Naive B cell (primary cell): ENCODE measurements around the gene GREB1. TPM values are rescaled to one million over a fixed set of nuclear protein-coding genes. Genes with fewer than 3 reads are reported as not detected.
A peak's percentile ranks its signal among the peaks of the same experiment; 100 is the strongest.

ENCODE experiments used
- ATAC-seq, 2 donors: fragments of 150-1000 bp; cut with Tn5 transposase; 2 replicates each; pipeline ENCODE4 v1.10.0; 2021; ENCODE audit warnings: low read depth in 2 of 2, mild to moderate bottlenecking in 2 of 2, moderate library complexity in 2 of 2
- DNase-seq: peaks from one replicate; pipeline ENCODE4 v3.0.0; 2022
- H3K27ac Mint-ChIP-seq, 6 donors: one replicate each; pipeline ENCODE4 v1.8.0; 2020 to 2022; ENCODE audit warnings: mild to moderate bottlenecking in 6 of 6, mixed read lengths in 6 of 6, moderate library complexity in 5 of 6, inconsistent platforms in 2 of 6
- H3K27me3 Mint-ChIP-seq, 3 donors: one replicate each; pipeline ENCODE4 v1.8.0; 2021 to 2022; ENCODE audit warnings: mixed read lengths in 3 of 3, mild to moderate bottlenecking in 1 of 3
- H3K36me3 Mint-ChIP-seq, 2 donors: one replicate each; pipeline ENCODE4 v1.8.0; 2020 to 2022; ENCODE audit warnings: mixed read lengths in 2 of 2, inconsistent platforms in 1 of 2, mild to moderate bottlenecking in 1 of 2
- H3K4me1 Mint-ChIP-seq, 3 donors: one replicate each; pipeline ENCODE4 v1.8.0; 2020 to 2022; ENCODE audit warnings: mixed read lengths in 3 of 3, inconsistent platforms in 1 of 3, mild to moderate bottlenecking in 1 of 3, moderate library complexity in 1 of 3
- H3K4me3 Mint-ChIP-seq, 8 donors: one replicate each; pipeline ENCODE4 v1.8.0; 2020 to 2022; ENCODE audit warnings: mild to moderate bottlenecking in 8 of 8, mixed read lengths in 8 of 8, moderate library complexity in 8 of 8, inconsistent platforms in 2 of 8
- H3K9me3 Mint-ChIP-seq, 7 donors: one replicate each; pipeline ENCODE4 v1.8.0; 2020 to 2022; ENCODE audit warnings: mixed read lengths in 7 of 7, mild to moderate bottlenecking in 5 of 7, inconsistent platforms in 2 of 7, moderate library complexity in 1 of 7
- polyA plus RNA-seq, 6 donors: library from polyadenylated mRNA; unstranded; fragments of 300-500 nt; fragmentation: Illumina TruSeq; gene quantifications; one replicate each; pipeline ENCODE4 v1.2.3, GENCODE V29; 2021; ENCODE audit warnings: low read depth in 6 of 6

GREB1 gene
- polyA plus RNA-seq, 6 donors from 2014 or later, result not detected

DNA sequence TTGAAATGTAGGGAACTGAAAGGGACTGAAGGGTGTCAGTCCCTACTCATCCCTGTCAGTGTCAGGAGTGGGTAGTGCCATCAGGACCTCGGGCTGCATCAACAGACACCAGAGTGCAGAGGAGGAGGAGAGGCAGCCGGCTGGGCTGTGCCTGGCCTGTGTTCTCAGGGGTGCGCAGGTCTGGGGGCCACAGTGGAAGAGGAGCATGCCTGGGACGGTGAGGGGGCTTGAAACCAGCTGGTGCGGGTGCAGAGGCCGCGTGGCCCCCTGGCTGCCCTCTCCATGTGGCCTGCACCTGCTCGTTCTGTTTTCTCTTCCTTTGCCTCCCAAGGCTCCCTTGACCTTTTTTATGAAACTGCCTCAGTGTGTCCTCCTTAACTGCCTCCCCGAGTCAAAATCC is 94.8 kb downstream of the GREB1 start:
- Mint-ChIP-seq H3K4me1 (no peaks in the 10 kb centered on the region), H3K4me3 (no peak overlapping the region), H3K9me3 (peaks cover 0 to 12% (median 5%) of the 10 kb centered on the region in 7 donors), H3K27me3 (peaks cover 0 to 8% (median 0%) of the 10 kb centered on the region in 3 donors), H3K27ac (no peak overlapping the region), H3K36me3 (peaks cover 0 to 8% of the 10 kb centered on the region in 2 donors)
- no peak for DNase-seq
- ATAC-seq, result no peak

DNA sequence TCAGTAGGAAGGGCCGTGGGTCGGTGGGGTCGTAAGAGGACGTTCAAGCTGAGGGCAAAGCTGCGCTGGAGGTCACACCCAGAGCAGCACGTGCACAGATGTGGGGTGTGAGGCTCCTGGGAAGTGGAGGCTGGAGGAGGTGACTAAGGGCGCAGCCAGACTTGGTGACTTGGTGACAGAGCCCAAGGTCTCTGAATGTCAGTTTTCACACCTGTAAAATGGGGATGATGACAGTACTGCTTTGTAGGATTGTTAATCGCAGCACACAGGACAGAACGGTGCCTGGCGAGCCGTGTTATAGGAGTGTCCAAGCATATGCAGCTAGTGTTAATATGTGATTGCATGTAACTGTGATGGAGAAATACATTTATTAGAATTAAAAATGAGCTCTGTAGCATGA is 95.4 kb downstream of the GREB1 start:
- peaks cover 0 to 8% (median 0%) of the 10 kb centered on the region in 3 donors for H3K27me3 Mint-ChIP-seq
- peaks cover 0 to 8% of the 10 kb centered on the region in 2 donors for H3K36me3 Mint-ChIP-seq
- ATAC-seq (no peak), DNase-seq (no peak)
- H3K9me3 Mint-ChIP-seq, result peaks cover 0 to 12% (median 5%) of the 10 kb centered on the region in 7 donors
- no peaks in the 10 kb centered on the region for H3K4me1 Mint-ChIP-seq
- H3K4me3 Mint-ChIP-seq, result peak overlapping the region in 2 of 8 donors; percentile 10 to 77
- no peak overlapping the region for H3K27ac Mint-ChIP-seq

DNA sequence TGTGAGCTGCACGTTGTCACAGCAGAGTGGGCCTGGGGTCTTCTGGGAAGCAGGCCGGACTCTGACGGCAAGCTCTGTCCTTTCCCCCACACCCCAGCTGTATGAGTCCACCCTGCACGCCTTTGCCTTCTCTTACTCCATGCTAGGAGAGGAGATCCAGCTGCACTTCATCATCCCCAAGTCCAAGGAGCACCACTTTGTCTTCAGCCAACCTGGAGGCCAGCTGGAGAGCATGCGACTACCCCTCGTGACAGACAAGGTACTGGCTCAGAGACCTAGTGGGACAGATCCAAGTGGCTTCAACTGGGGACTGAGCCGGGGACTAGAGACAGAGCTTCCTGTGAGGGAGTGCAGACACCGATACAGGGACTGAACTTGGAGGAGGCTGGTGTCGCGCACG is 96.0 kb downstream of the GREB1 start:
- DNase-seq (no peak), ATAC-seq (no peak)
- Mint-ChIP-seq H3K27ac (no peak overlapping the region), H3K36me3 (peaks cover 0 to 8% of the 10 kb centered on the region in 2 donors), H3K4me1 (no peaks in the 10 kb centered on the region), H3K27me3 (peaks cover 0 to 8% (median 5%) of the 10 kb centered on the region in 3 donors), H3K4me3 (no peak overlapping the region), H3K9me3 (peaks cover 0 to 10% (median 5%) of the 10 kb centered on the region in 7 donors)

GRCh38 chr2:11630855-11631254 is 97.0 kb downstream of the GREB1 start:
- peak overlapping the region in 1 of 8 donors; percentile 37 for H3K4me3 Mint-ChIP-seq
- H3K27me3 Mint-ChIP-seq, result peaks cover 0 to 15% (median 8%) of the 10 kb centered on the region in 3 donors
- peaks cover 0 to 10% (median 2%) of the 10 kb centered on the region in 7 donors for H3K9me3 Mint-ChIP-seq
- H3K4me1 Mint-ChIP-seq, result no peaks in the 10 kb centered on the region
- ATAC-seq, result no peak
- peaks cover 0 to 8% of the 10 kb centered on the region in 2 donors for H3K36me3 Mint-ChIP-seq
- DNase-seq, result no peak
- no peak overlapping the region for H3K27ac Mint-ChIP-seq

DNA sequence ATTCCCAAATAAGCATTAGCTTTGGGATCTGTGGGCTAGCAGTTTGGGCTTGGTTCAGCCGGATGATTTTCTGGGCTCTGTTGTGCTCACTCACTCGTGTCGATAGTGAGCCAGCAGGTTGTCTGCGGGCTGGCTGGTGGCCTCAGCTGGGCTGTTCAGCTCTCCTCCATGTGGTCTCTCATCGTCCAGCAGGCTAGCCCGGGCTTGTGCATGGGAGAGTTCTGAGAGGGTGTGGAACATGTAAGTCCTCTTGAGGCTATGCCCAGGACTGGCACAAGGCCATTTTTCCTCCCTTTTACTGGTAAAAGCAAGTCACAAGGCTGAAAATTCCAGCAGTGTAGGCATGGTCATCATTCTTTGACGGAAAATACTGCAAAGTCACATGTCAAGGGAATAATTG is 97.6 kb downstream of the GREB1 start:
- Mint-ChIP-seq H3K9me3 (peaks cover 0 to 10% (median 2%) of the 10 kb centered on the region in 7 donors), H3K36me3 (peaks cover 0 to 8% of the 10 kb centered on the region in 2 donors), H3K27ac (no peak overlapping the region), H3K27me3 (peaks cover 0 to 19% (median 13%) of the 10 kb centered on the region in 3 donors), H3K4me3 (no peak overlapping the region), H3K4me1 (no peaks in the 10 kb centered on the region)
- ATAC-seq, result no peak
- DNase-seq, result no peak

DNA sequence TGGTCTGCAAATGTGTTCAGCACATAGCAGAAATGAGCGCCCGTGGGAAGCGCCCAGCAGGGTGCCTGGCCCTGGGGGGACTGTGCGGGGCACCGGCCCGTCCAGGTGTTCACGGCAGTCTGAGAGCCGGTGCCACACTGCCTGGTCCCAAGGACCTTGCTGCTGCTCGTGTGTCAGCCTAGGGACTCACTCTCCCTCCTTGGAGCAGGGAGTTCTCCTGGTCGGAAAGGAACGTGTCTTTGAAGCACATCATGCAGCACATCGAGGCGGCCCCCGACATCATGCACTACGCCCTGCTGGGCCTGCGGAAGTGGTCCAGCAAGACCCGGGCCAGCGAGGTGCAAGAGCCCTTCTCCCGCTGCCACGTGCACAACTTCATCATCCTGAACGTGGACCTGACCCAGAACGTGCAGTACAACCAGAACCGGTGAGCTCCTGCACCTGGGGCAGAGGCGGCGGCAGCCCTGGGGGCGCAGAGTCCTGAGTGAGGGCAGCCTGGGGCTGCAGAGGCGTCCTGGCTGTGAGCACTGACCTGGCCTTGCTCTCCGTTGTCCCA is 100.2 kb downstream of the GREB1 start:
- Mint-ChIP-seq H3K4me1 (no peaks in the 10 kb centered on the region), H3K9me3 (no peaks in the 10 kb centered on the region), H3K36me3 (no peaks in the 10 kb centered on the region), H3K27ac (peak overlapping the region in 1 of 6 donors; percentile 14), H3K27me3 (peaks cover 0 to 33% (median 13%) of the 10 kb centered on the region in 3 donors), H3K4me3 (no peak overlapping the region)
- DNase-seq, result no peak
- ATAC-seq, result no peak

GRCh38 chr2:11634584-11634983 is 100.7 kb downstream of the GREB1 start:
- DNase-seq (no peak), ATAC-seq (no peak)
- H3K36me3 Mint-ChIP-seq, result no peaks in the 10 kb centered on the region
- H3K27ac Mint-ChIP-seq, result peak overlapping the region in 1 of 6 donors; percentile 14
- H3K9me3 Mint-ChIP-seq, result no peaks in the 10 kb centered on the region
- no peak overlapping the region for H3K4me3 Mint-ChIP-seq
- H3K27me3 Mint-ChIP-seq, result peaks cover 0 to 39% (median 19%) of the 10 kb centered on the region in 3 donors
- H3K4me1 Mint-ChIP-seq, result no peaks in the 10 kb centered on the region

GRCh38 chr2:11635141-11635540 is 101.3 kb downstream of the GREB1 start:
- ATAC-seq (no peak), DNase-seq (no peak)
- no peaks in the 10 kb centered on the region for H3K9me3 Mint-ChIP-seq
- peaks cover 0 to 45% (median 23%) of the 10 kb centered on the region in 3 donors for H3K27me3 Mint-ChIP-seq
- H3K4me3 Mint-ChIP-seq, result no peak overlapping the region
- no peaks in the 10 kb centered on the region for H3K4me1 Mint-ChIP-seq
- H3K27ac Mint-ChIP-seq, result no peak overlapping the region
- H3K36me3 Mint-ChIP-seq, result no peaks in the 10 kb centered on the region

GRCh38 chr2:11636593-11637295 is 102.9 kb downstream of the GREB1 start:
- H3K4me1 Mint-ChIP-seq, result no peaks in the 10 kb centered on the region
- no peaks in the 10 kb centered on the region for H3K36me3 Mint-ChIP-seq
- H3K4me3 Mint-ChIP-seq, result no peak overlapping the region
- ATAC-seq (no peak), DNase-seq (no peak)
- no peak overlapping the region for H3K27ac Mint-ChIP-seq
- H3K27me3 Mint-ChIP-seq, result peaks cover 0 to 53% (median 31%) of the 10 kb centered on the region in 3 donors
- no peaks in the 10 kb centered on the region for H3K9me3 Mint-ChIP-seq

DNA sequence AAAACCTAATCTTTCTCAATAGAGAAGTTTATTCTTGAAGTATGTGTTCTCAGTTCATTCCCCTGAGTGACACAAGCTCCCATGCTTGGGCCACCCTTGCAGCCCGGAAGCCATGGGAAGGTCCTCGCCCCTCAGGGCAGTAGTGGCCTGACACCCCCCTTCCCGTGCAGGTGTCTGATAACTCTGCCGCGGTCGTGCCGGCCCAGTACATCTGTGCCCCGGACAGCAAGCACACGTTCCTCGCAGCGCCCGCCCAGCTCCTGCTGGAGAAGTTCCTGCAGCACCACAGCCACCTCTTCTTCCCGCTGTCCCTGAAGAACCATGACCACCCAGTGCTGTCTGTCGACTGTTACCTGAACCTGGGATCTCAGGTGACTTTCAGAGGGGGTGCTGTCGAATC is 103.7 kb downstream of the GREB1 start:
- H3K27me3 Mint-ChIP-seq, result peaks cover 0 to 54% (median 31%) of the 10 kb centered on the region in 3 donors
- no peaks in the 10 kb centered on the region for H3K4me1 Mint-ChIP-seq
- DNase-seq (no peak), ATAC-seq (no peak)
- H3K36me3 Mint-ChIP-seq, result no peaks in the 10 kb centered on the region
- no peaks in the 10 kb centered on the region for H3K9me3 Mint-ChIP-seq
- no peak overlapping the region for H3K4me3 Mint-ChIP-seq
- H3K27ac Mint-ChIP-seq, result no peak overlapping the region

DNA sequence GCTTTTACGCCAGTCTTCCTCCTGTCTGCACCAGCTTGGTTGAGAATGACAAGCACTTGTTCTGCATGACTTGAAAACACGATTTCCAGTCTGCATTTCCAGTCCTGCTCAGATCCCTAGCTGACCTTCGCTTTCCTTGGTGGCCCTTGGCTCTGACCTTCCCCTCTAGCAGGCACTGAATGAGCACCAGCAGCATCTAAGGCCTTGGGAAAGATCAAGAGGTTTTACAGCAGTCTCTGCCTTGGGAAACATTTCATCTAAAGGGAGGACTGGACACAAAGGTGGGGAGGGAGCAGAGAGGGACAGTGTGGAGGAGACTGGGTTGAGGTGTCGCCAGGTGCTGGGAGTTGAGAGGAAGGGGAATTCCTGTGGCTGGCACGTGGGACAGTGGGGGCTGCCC is 105.7 kb downstream of the GREB1 start:
- Mint-ChIP-seq H3K9me3 (no peaks in the 10 kb centered on the region), H3K4me3 (no peak overlapping the region), H3K27ac (no peak overlapping the region), H3K4me1 (no peaks in the 10 kb centered on the region), H3K27me3 (peaks cover 5 to 66% (median 31%) of the 10 kb centered on the region in 3 donors), H3K36me3 (no peaks in the 10 kb centered on the region)
- ATAC-seq, result no peak
- DNase-seq, result no peak

GRCh38 chr2:11640132-11640531 is 106.3 kb downstream of the GREB1 start:
- no peaks in the 10 kb centered on the region for H3K4me1 Mint-ChIP-seq
- no peak overlapping the region for H3K4me3 Mint-ChIP-seq
- no peaks in the 10 kb centered on the region for H3K9me3 Mint-ChIP-seq
- ATAC-seq (no peak), DNase-seq (no peak)
- H3K36me3 Mint-ChIP-seq, result no peaks in the 10 kb centered on the region
- no peak overlapping the region for H3K27ac Mint-ChIP-seq
- peaks cover 5 to 61% (median 31%) of the 10 kb centered on the region in 3 donors for H3K27me3 Mint-ChIP-seq

GRCh38 chr2:11642972-11643371 is 109.1 kb downstream of the GREB1 start:
- H3K27me3 Mint-ChIP-seq, result peaks cover 5 to 37% (median 20%) of the 10 kb centered on the region in 3 donors
- DNase-seq, result no peak
- H3K4me1 Mint-ChIP-seq, result no peaks in the 10 kb centered on the region
- H3K27ac Mint-ChIP-seq, result peak overlapping the region in 1 of 6 donors; percentile 6
- H3K36me3 Mint-ChIP-seq, result no peaks in the 10 kb centered on the region
- no peaks in the 10 kb centered on the region for H3K9me3 Mint-ChIP-seq
- no peak for ATAC-seq
- no peak overlapping the region for H3K4me3 Mint-ChIP-seq

GRCh38 chr2:11644293-11644692 is 110.4 kb downstream of the GREB1 start:
- no peaks in the 10 kb centered on the region for H3K9me3 Mint-ChIP-seq
- no peaks in the 10 kb centered on the region for H3K4me1 Mint-ChIP-seq
- H3K4me3 Mint-ChIP-seq, result no peak overlapping the region

More at GRCh38 chr2:11644293-11644692, 110.4 kb downstream of the GREB1 start:
- Mint-ChIP-seq H3K36me3 (no peaks in the 10 kb centered on the region), H3K27ac (no peak overlapping the region), H3K27me3 (peaks cover 9 to 42% (median 26%) of the 10 kb centered on the region in 3 donors)
- ATAC-seq (no peak), DNase-seq (no peak)
